Body of pancreas (tissue), 4 donors: ENCODE data around the gene EWSR1. TPM values are rescaled to one million over a fixed set of nuclear protein-coding genes. Genes with fewer than 3 reads are reported as not detected.

Experiments
- ATAC-seq: fragments of 150-250 bp; one replicate; pipeline ENCODE4 v1.9.1; 2016
- DNase-seq, 4 donors: peaks; one replicate each; pipeline ENCODE4 v3.0.0-alpha.2; 2019
- H3K27ac ChIP-seq, 4 donors: fragments of 200-600 bp; sonication (generic); 1 replicate in 3 of 4; 2 replicates in 1 of 4; pipeline versions ENCODE4 v1.5.1 to v1.6.1; 2016 to 2019; ENCODE audit warnings: mild to moderate bottlenecking in 1 of 4, mixed read lengths in 1 of 4, moderate library complexity in 1 of 4
- H3K27me3 ChIP-seq, 2 donors: fragments of 200-600 bp; sonication (generic); one replicate each; pipeline ENCODE4 v1.6.0; 2016; ENCODE audit warnings: mild to moderate bottlenecking in 1 of 2
- H3K36me3 ChIP-seq, 2 donors: fragments of 200-600 bp; sonication (generic); replicated peaks in 1 of 2; 2 replicates each; pipeline ENCODE4 v1.5.1; 2016; ENCODE audit warnings: low read depth in 2 of 2; ENCODE audit not compliant: insufficient read depth in 1 of 2
- H3K4me1 ChIP-seq: fragments of 200-600 bp; sonication (generic); one replicate; pipeline ENCODE4 v1.6.0; 2016
- H3K4me3 ChIP-seq, 2 donors: fragments of 200-600 bp; sonication (generic); 1 replicate in 1 of 2; 2 replicates in 1 of 2; pipeline ENCODE4 v1.5.1; 2016 to 2019
- H3K9me3 ChIP-seq, 3 donors: fragments of 200-600 bp; sonication (generic); 1 replicate in 2 of 3; 2 replicates in 1 of 3; pipeline ENCODE4 v1.5.1; 2016
- POLR2A ChIP-seq, 3 donors: fragments of 450-650 bp; IDR thresholded peaks; one replicate each; pipeline ENCODE4 v1.6.1; 2016; ENCODE audit warnings: antibody characterized with exemption in 3 of 3, mild to moderate bottlenecking in 2 of 3
- WGBS, 2 donors: methylation state at CpG; one replicate each; pipeline ENCODE4 v1.1.5; 2017; 5-methylcytosine and 5-hydroxymethylcytosine counted together
- intact Hi-C: fragments of 100-400 bp; cut with DNase I; formaldehyde crosslinking; loops from one replicate; pipeline ENCODE4 v1.15.1; 2023
- total RNA-seq, 2 donors: library from RNA; depleted of rRNA; stranded (reverse); fragments of >200 nt; gene quantifications; one replicate each; pipeline ENCODE4 v1.1.0, GENCODE V29; 2016
- TF ChIP-seq, protein P1 (sequence below), 7 experiments: fragments of 450-650 bp in 4 of 7; fragments of 200-600 bp in 3 of 7; sonication (generic) in 3 of 7; IDR thresholded peaks; one replicate each; pipeline ENCODE4 v1.5.1; 2016 to 2019; ENCODE audit warnings: antibody characterized with exemption in 7 of 7

EWSR1 gene
- total RNA-seq, 2 donors from 2014 or later, result 142 to 175 TPM

DNA sequence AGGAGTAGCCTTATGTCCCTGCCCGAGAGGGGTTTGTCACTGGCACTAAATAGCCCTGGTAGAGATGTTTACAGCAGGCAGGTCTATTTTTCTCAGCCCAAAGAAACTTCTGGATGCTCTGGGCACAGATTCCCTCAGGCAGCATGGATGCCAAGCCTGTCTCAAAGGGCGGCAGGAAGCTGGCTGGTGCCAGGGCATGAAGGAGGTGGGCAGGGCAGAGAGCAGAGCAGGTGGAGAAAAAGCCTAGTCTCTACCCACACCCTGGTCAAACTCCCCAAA, 34.3 kb downstream of the EWSR1 start:
- TF ChIP-seq, protein P1, sequence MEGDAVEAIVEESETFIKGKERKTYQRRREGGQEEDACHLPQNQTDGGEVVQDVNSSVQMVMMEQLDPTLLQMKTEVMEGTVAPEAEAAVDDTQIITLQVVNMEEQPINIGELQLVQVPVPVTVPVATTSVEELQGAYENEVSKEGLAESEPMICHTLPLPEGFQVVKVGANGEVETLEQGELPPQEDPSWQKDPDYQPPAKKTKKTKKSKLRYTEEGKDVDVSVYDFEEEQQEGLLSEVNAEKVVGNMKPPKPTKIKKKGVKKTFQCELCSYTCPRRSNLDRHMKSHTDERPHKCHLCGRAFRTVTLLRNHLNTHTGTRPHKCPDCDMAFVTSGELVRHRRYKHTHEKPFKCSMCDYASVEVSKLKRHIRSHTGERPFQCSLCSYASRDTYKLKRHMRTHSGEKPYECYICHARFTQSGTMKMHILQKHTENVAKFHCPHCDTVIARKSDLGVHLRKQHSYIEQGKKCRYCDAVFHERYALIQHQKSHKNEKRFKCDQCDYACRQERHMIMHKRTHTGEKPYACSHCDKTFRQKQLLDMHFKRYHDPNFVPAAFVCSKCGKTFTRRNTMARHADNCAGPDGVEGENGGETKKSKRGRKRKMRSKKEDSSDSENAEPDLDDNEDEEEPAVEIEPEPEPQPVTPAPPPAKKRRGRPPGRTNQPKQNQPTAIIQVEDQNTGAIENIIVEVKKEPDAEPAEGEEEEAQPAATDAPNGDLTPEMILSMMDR (IDR thresholded peaks at IDR 0.05), result no peak
- no peak for TF ChIP-seq POLR2A (IDR thresholded peaks at IDR 0.05)
- no peak for ATAC-seq
- H3K9me3 ChIP-seq, result no peaks in the 10 kb centered on the region
- 28 to 80% methylated on average over 1 to 2 of the region's 2 CpGs for WGBS, 2 donors
- peaks cover 27% of the 10 kb centered on the region for H3K4me1 ChIP-seq
- peaks cover 19 to 21% of the 10 kb centered on the region in 2 donors for H3K36me3 ChIP-seq
- no peaks in the 10 kb centered on the region for H3K27me3 ChIP-seq
- peak overlapping the region in 3 of 4 donors; percentile 25 to 63 (median 57) for H3K27ac ChIP-seq
- H3K4me3 ChIP-seq, result no peak overlapping the region
- intact Hi-C loops, result no loop called here
- no peak for DNase-seq

DNA sequence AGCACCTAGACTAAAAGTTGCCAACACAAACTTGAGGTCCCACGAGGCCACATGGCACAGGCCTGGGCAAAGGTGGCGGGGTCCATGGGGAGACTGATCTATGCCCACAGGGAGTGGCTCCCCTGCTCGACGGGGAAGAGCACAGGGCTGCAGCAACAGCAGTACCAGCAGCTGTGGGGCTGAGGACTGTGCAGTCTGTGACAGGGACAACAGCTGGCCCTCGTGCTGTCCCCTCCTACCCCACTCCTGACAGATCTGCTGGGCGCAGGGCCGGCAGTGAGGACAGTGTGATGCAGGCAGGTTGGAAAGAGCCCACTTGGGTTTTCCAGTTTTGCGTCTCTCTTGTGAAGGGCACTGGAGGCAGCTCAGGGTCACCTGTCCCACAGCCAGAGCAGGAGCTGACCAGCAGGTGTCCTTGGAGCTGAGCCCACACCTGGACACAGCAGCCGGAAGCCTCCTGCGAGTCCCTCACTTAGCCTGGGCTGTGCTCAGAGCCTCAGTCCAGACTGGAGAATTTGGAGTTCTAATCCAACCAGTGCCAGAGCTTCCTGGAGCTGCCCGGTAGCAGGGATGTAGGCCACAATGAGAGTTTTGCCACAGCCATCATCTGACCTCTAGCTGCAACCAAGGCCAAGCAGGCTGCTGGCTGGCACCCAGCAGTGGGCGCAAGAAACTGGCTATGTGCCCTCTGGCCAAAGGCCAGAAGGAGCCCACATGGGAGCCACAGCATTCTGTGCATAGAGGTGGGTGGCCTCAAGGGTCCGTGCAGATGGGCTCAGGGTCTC, 34.8 kb downstream of the EWSR1 start:
- TF ChIP-seq, protein P1 (IDR thresholded peaks at IDR 0.05), result peak in 3 of 7 experiments; percentile 10 to 19 (median 19)
- TF ChIP-seq POLR2A (IDR thresholded peaks at IDR 0.05), result no peak
- peak; percentile 17 for ATAC-seq
- Histone ChIP-seq H3K9me3 (no peaks in the 10 kb centered on the region), H3K36me3 (peaks cover 15 to 16% of the 10 kb centered on the region in 2 donors), H3K27ac (peak overlapping the region; percentile 25 to 63 (median 50)), H3K4me3 (no peak overlapping the region), H3K27me3 (no peaks in the 10 kb centered on the region), H3K4me1 (peaks cover 32% of the 10 kb centered on the region)
- peak; percentile 55 to 81 (median 78) for DNase-seq
- 8 to 23% methylated on average over 2 to 12 of the region's 13 CpGs for WGBS, 2 donors
- intact Hi-C loops, result no loop called here

DNA sequence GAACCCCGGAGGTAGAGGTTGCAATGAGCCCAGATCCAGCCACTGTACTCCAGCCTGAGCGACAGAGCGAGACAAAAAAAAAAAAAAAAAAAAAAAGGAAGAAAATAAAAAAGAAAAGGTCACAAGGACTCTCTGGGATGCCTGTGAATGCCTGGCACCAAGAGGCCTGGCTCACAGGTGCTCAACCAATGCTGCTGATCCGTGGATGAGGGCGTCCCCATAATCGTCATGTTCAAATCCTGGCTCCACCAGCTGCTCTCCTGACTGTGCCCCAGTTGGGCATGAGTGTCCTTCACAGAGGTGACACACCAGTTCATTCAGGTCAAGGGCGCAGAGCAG, 37.7 kb downstream of the EWSR1 start:
- no peak for DNase-seq
- no peak for ATAC-seq
- H3K27me3 ChIP-seq, result no peaks in the 10 kb centered on the region
- no peaks in the 10 kb centered on the region for H3K9me3 ChIP-seq
- TF ChIP-seq, protein P1 (IDR thresholded peaks at IDR 0.05), result no peak
- TF ChIP-seq POLR2A (IDR thresholded peaks at IDR 0.05), result no peak
- H3K36me3 ChIP-seq, result no peaks in the 10 kb centered on the region
- peak overlapping the region in 1 of 2 donors; percentile 71 for H3K4me3 ChIP-seq
- intact Hi-C loops, result no loop called here
- peaks cover 60% of the 10 kb centered on the region for H3K4me1 ChIP-seq
- WGBS, 2 donors, result 40 to 45% methylated on average over 7 of the region's 7 CpGs
- peak overlapping the region in 3 of 4 donors; percentile 51 to 84 (median 73) for H3K27ac ChIP-seq

DNA sequence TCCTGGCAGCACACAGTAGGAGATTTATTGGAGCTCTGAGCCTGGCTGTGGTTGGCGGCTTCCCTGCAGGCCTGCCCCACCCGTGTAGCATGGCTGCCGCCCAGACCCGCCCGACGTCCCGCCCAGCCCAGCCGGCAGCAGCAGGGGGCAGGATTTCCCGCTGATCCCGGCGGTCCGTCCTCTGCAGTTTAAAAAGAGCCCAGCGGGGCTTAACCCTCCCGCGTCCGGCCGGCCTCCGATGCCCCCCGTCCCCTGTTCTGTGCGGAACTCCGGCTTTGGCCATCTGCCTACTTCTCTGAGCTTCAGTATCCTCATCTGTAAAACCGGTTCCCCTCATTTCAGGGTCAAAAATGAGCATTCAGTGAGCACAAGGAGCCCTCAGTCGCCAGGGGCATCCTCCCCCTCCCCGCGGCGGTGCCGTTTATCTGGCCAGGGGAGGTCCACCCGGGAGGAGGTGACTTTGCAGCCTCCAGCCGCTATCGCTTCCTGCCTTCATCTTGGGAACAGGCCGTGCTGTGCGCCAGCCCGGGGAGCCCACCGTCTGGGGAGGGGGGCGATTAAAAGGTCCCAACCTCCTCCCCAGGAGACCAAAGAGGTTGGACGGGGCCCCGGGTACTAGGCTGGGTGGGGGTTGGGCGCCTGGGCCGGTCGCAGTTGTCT, 38.2 kb downstream of the EWSR1 start, which contains the start of gene GAS2L1:
TSS of gene GAS2L1 (plus strand) at position 476 of the 660 bp plus-strand sequence. CDS start 1,456 bp downstream, outside the sequence.
- Histone ChIP-seq H3K36me3 (no peaks in the 10 kb centered on the region), H3K27me3 (no peaks in the 10 kb centered on the region), H3K4me1 (peaks cover 65% of the 10 kb centered on the region), H3K4me3 (peak within 1 kb of the TSS; percentile 56 to 71), H3K9me3 (no peaks in the 10 kb centered on the region), H3K27ac (peak within 1 kb of the TSS; percentile 51 to 84 (median 72))
- intact Hi-C loops, result no loop called here
- peak; percentile 79 to 83 (median 80) for DNase-seq
- 0% methylated on average over 11 to 40 of the region's 40 CpGs for WGBS, 2 donors
- peak; percentile 67 for ATAC-seq
- TF ChIP-seq, protein P1 (IDR thresholded peaks at IDR 0.05), result peak; percentile 50 to 78 (median 68)
- peak in 1 of 3 donors; percentile 37 for TF ChIP-seq POLR2A (IDR thresholded peaks at IDR 0.05)
